ENCODE results near the gene KIF21B.
"Not testable (repeated sequence)": the region's sequence is repeated elsewhere in the genome, so short reads cannot be mapped to it uniquely, and the experiment has no call there.

KIF21B gene

DNA sequence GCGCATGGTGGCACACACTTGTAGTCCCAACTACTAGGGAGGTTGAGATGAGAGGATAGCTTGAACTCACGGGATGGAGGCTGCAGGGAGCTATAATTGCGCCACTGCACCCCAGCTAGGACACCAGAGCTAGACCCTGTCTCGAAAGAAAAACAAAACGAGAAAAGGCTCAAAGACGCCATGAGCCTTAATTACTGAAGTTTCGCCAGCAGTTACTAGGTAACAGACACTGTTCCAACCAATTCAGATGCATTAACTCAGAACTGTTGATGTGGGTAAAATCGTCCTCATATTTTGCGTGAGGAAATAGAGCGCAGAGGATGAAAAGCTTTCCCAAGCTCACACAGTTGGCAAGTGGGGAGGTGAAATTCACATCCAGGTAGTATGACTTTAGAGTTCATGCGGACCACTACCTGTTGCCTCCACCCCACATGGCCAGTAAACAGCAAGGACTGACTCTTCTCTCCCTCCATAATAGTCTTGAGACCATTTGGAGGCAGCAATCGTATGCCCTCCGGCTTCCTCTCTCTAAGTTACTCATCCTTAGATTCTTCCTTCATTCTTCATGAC lies 88.8 kb downstream of the KIF21B start:
- TF ChIP-seq EZH2 (IDR thresholded peaks at IDR 0.05; ENCODE audit: borderline replicate concordance, low read depth, low read length, severe bottlenecking) = no peak
- TF ChIP-seq, protein P1, sequence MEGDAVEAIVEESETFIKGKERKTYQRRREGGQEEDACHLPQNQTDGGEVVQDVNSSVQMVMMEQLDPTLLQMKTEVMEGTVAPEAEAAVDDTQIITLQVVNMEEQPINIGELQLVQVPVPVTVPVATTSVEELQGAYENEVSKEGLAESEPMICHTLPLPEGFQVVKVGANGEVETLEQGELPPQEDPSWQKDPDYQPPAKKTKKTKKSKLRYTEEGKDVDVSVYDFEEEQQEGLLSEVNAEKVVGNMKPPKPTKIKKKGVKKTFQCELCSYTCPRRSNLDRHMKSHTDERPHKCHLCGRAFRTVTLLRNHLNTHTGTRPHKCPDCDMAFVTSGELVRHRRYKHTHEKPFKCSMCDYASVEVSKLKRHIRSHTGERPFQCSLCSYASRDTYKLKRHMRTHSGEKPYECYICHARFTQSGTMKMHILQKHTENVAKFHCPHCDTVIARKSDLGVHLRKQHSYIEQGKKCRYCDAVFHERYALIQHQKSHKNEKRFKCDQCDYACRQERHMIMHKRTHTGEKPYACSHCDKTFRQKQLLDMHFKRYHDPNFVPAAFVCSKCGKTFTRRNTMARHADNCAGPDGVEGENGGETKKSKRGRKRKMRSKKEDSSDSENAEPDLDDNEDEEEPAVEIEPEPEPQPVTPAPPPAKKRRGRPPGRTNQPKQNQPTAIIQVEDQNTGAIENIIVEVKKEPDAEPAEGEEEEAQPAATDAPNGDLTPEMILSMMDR (IDR thresholded peaks at IDR 0.05; ENCODE audit: borderline replicate concordance, extremely low read depth, low read length, poor library complexity, severe bottlenecking) = no peak
- Histone ChIP-seq H3K79me2 (ENCODE audit: insufficient read depth, low read length) (no peaks in the 10 kb centered on the region), H3K9ac (ENCODE audit: low read depth, low read length) (no peak overlapping the region), H2AFZ (ENCODE audit: low read depth, low read length) (no peak overlapping the region), H3K4me2 (ENCODE audit: insufficient read depth, low read length) (no peak overlapping the region), H3K4me1 (ENCODE audit: insufficient read depth, low read length) (peaks cover 10% of the 10 kb centered on the region; the same call in 1 of the 2 replicates), H3K27me3 (ENCODE audit: insufficient read depth, low read length, poor library complexity) (no peaks in the 10 kb centered on the region), H3K4me3 (ENCODE audit: low read depth in 1 of 2, low read length in 2 of 2) (no peak overlapping the region), H3K27ac (ENCODE audit: low read length) (no peak overlapping the region), H3K9me3 (ENCODE audit: insufficient read depth, low read length, severe bottlenecking) (no peaks in the 10 kb centered on the region), H3K36me3 (ENCODE audit: insufficient read depth, low read length) (no peaks in the 10 kb centered on the region), H4K20me1 (ENCODE audit: insufficient read depth, low read length) (no peaks in the 10 kb centered on the region)
- ATAC-seq (ENCODE audit: insufficient read depth, low read depth) (no peak), DNase-seq (no peak)

DNA sequence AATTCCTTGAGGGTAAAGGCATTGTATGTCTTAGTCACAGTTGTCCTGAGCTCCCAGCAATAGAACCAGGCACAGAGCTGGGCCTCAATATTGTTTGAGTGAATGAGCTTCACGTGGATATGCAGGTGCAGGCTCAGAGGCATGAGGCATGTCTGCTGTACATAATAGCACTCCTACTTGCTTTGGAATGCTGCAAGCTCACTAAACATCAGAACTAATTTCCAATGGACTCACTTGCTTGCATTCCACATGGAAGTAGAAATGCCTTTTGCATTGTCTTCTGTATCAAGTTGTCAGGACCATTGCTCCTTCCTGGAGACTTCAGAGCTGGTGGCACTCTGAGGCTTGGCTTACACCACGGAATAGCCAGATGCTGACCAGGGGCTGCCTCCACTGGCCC lies 91.7 kb downstream of the KIF21B start:
- H3K4me3 ChIP-seq (ENCODE audit: low read depth in 1 of 2, low read length in 2 of 2) = no peak overlapping the region
- H3K36me3 ChIP-seq (ENCODE audit: insufficient read depth, low read length) = no peaks in the 10 kb centered on the region

DNA sequence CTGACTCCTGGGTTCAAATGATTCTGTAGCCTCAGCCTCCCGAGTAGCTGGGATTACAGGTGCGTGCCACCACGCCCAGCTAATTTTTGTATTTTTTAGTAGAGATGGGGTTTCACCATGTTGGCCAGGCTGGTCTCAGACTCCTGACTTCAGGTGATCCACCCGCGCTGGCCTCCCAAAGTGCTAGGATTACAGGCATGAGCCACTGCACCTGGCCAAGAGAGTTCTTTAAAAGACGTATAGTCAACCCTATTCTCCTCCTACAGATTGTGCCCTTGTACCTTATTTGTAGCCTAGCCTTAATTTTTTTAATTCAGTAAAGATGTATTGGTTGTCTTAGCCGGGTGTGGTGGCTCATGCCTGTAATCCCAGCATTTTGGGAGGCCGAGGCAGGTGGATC lies 93.2 kb downstream of the KIF21B start:
- not testable (repeated sequence) for H3K4me3 ChIP-seq (ENCODE audit: low read depth in 1 of 2, low read length in 2 of 2); H3K4me1 ChIP-seq (ENCODE audit: insufficient read depth, low read length); H3K27me3 ChIP-seq (ENCODE audit: insufficient read depth, low read length, poor library complexity); H3K4me2 ChIP-seq (ENCODE audit: insufficient read depth, low read length); H3K27ac ChIP-seq (ENCODE audit: low read length); H2AFZ ChIP-seq (ENCODE audit: low read depth, low read length); H3K9ac ChIP-seq (ENCODE audit: low read depth, low read length); ATAC-seq (ENCODE audit: insufficient read depth, low read depth); H3K9me3 ChIP-seq (ENCODE audit: insufficient read depth, low read length, severe bottlenecking); DNase-seq; H3K36me3 ChIP-seq (ENCODE audit: insufficient read depth, low read length); H4K20me1 ChIP-seq (ENCODE audit: insufficient read depth, low read length); H3K79me2 ChIP-seq (ENCODE audit: insufficient read depth, low read length)

More for the DNA sequence above, 91.7 kb downstream of the KIF21B start:
- no peak for TF ChIP-seq EZH2 (IDR thresholded peaks at IDR 0.05; ENCODE audit: borderline replicate concordance, low read depth, low read length, severe bottlenecking)
- TF ChIP-seq, protein P1 (IDR thresholded peaks at IDR 0.05; ENCODE audit: borderline replicate concordance, extremely low read depth, low read length, poor library complexity, severe bottlenecking) = no peak
- no peaks in the 10 kb centered on the region for H3K9me3 ChIP-seq (ENCODE audit: insufficient read depth, low read length, severe bottlenecking)
- H3K79me2 ChIP-seq (ENCODE audit: insufficient read depth, low read length) = no peaks in the 10 kb centered on the region
- H3K4me1 ChIP-seq (ENCODE audit: insufficient read depth, low read length) = no peaks in the 10 kb centered on the region
- no peak overlapping the region for H3K9ac ChIP-seq (ENCODE audit: low read depth, low read length)
- H3K27me3 ChIP-seq (ENCODE audit: insufficient read depth, low read length, poor library complexity) = no peaks in the 10 kb centered on the region
- no peak overlapping the region for H3K4me2 ChIP-seq (ENCODE audit: insufficient read depth, low read length)
- no peak for ATAC-seq (ENCODE audit: insufficient read depth, low read depth)
- no peaks in the 10 kb centered on the region for H4K20me1 ChIP-seq (ENCODE audit: insufficient read depth, low read length)
- H2AFZ ChIP-seq (ENCODE audit: low read depth, low read length) = no peak overlapping the region
- no peak overlapping the region for H3K27ac ChIP-seq (ENCODE audit: low read length)
- DNase-seq = no peak

DNA sequence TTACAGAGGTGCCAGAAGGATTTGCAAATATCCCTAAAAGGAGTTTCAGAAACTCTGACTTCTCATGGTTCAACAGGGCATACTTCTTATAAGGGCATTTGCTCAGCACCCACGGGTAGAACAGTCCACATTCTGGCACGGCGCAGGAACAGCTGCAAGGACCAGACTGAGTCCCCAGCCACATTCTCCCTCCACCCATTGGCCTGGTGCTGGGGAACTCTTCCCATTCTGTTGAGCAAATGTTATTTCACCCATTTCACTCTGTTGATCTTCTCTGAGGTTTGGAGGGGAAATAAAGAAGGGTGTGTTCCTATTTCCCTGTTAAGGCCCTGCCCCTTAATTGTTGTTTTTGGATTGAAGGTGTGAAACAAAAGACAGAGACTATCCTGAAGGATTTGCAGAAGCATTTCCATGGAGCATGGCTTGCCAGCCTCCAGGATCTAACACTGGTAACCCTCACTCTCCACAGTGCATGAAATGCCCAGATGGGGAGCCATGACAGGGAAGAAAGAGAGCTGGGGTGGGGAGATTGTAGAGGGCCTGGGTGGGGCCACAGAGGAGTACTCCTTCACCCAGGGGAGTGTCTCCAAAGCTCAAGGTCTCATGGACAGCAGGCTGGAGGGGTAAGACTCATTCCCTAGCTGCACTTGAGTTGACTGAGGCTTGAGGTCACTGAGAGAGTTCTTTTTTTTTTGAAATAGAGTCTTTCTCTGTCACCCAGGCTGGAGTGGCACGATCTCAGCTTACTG lies 93.8 kb downstream of the KIF21B start:
- H3K27ac ChIP-seq (ENCODE audit: low read length) = no peak overlapping the region
- ATAC-seq (ENCODE audit: insufficient read depth, low read depth) (no peak), DNase-seq (no peak)
- no peak overlapping the region for H2AFZ ChIP-seq (ENCODE audit: low read depth, low read length)
- no peaks in the 10 kb centered on the region for H3K36me3 ChIP-seq (ENCODE audit: insufficient read depth, low read length)
- H3K79me2 ChIP-seq (ENCODE audit: insufficient read depth, low read length) = no peaks in the 10 kb centered on the region
- H3K4me2 ChIP-seq (ENCODE audit: insufficient read depth, low read length) = no peak overlapping the region
- H3K9me3 ChIP-seq (ENCODE audit: insufficient read depth, low read length, severe bottlenecking) = no peaks in the 10 kb centered on the region
- no peak overlapping the region for H3K9ac ChIP-seq (ENCODE audit: low read depth, low read length)
- H3K27me3 ChIP-seq (ENCODE audit: insufficient read depth, low read length, poor library complexity) = no peaks in the 10 kb centered on the region
- TF ChIP-seq, protein P1 (IDR thresholded peaks at IDR 0.05; ENCODE audit: borderline replicate concordance, extremely low read depth, low read length, poor library complexity, severe bottlenecking) = no peak
- TF ChIP-seq EZH2 (IDR thresholded peaks at IDR 0.05; ENCODE audit: borderline replicate concordance, low read depth, low read length, severe bottlenecking) = no peak
- H3K4me1 ChIP-seq (ENCODE audit: insufficient read depth, low read length) = no peaks in the 10 kb centered on the region
- no peaks in the 10 kb centered on the region for H4K20me1 ChIP-seq (ENCODE audit: insufficient read depth, low read length)
- no peak overlapping the region for H3K4me3 ChIP-seq (ENCODE audit: low read depth in 1 of 2, low read length in 2 of 2)

Data from DND-41 (cell line).